IMR-90 (cell line): Measurements from ENCODE around the gene PLA2G1B. TPM values are rescaled to one million over a fixed set of nuclear protein-coding genes. Genes with fewer than 3 reads are reported as not detected.

Source experiments
- ATAC-seq: fragments of 200-7000 bp; cut with Tn5 transposase; 2 replicates; pipeline ENCODE4 v1.9.1; 2020; ENCODE audit warnings: low read depth, mild to moderate bottlenecking, moderate library complexity
- BruUV-seq: library from RNA; stranded (reverse); fragments of 400-500 nt; replicated peaks from 2 replicates; lab custom pipeline; 2021; lab: Mats Ljungman, UMichigan
- CTCF ChIA-PET: fragments of 300-600 bp; formaldehyde crosslinking; extraction: SDS; loops from one replicate; lab custom pipeline; 2021; ENCODE audit warnings: antibody characterized with exemption; lab: Yijun Ruan, JAX
- POLR2A ChIA-PET: fragments of 300-600 bp; sonication (Branson Sonifier 250); formaldehyde crosslinking; loops from one replicate; lab custom pipeline; 2022; ENCODE audit warnings: antibody characterized with exemption; ENCODE audit not compliant: unreplicated experiment; lab: Charles Lee
- DNase-seq: peaks from one replicate; pipeline ENCODE4 v3.0.0; 2013
- H2AFZ ChIP-seq: replicated peaks from 2 replicates; pipeline ENCODE3; 2013; ENCODE audit warnings: low read length, mild to moderate bottlenecking; ENCODE audit not compliant: poor library complexity
- H2AK5ac ChIP-seq: 2 replicates; pipeline ENCODE4 v1.6.1; 2013; ENCODE audit warnings: low read depth, low read length, inconsistent platforms
- H2AK9ac ChIP-seq: replicated peaks from 2 replicates; pipeline ENCODE3; 2013; ENCODE audit warnings: mild to moderate bottlenecking, low read depth, low read length, moderate library complexity; ENCODE audit not compliant: poor library complexity
- H2BK120ac ChIP-seq: 2 replicates; pipeline ENCODE4 v1.6.1; 2013; ENCODE audit warnings: low read depth, low read length, inconsistent platforms
- H2BK15ac ChIP-seq: 3 replicates; pipeline ENCODE4 v1.6.1; 2013; ENCODE audit warnings: low read depth, low read length, inconsistent platforms
- H2BK20ac ChIP-seq: 2 replicates; pipeline ENCODE4 v1.6.1; 2013; ENCODE audit warnings: low read depth, mild to moderate bottlenecking, inconsistent platforms, low read length, moderate library complexity
- H2BK5ac ChIP-seq: 2 replicates; pipeline ENCODE4 v1.6.1; 2013; ENCODE audit warnings: mild to moderate bottlenecking, low read depth, low read length, inconsistent platforms; ENCODE audit not compliant: poor library complexity, severe bottlenecking
- H3K14ac ChIP-seq: replicated peaks from 2 replicates; pipeline ENCODE4 v1.6.1; 2013; ENCODE audit warnings: low read depth, low read length, inconsistent platforms
- H3K18ac ChIP-seq: 2 replicates; pipeline ENCODE4 v1.6.1; 2013; ENCODE audit warnings: low read depth, low read length, control low read depth
- H3K23ac ChIP-seq: 2 replicates; pipeline ENCODE4 v1.6.1; 2013; ENCODE audit warnings: low read depth, low read length, inconsistent platforms
- H3K27ac ChIP-seq: 2 replicates; pipeline ENCODE4 v1.5.1; 2013; ENCODE audit warnings: mild to moderate bottlenecking, control low read depth, low read length; ENCODE audit not compliant: insufficient read depth
- H3K27me3 ChIP-seq: 2 replicates; pipeline ENCODE4 v1.6.1; 2013; ENCODE audit warnings: low read length; ENCODE audit not compliant: control insufficient read depth, insufficient read depth
- H3K36me3 ChIP-seq: 2 replicates; pipeline ENCODE4 v1.6.1; 2013; ENCODE audit warnings: low read length, mixed read lengths; ENCODE audit not compliant: control insufficient read depth, insufficient read depth
- H3K4ac ChIP-seq: 2 replicates; pipeline ENCODE4 v1.6.1; 2013; ENCODE audit warnings: low read depth, low read length, inconsistent platforms
- H3K4me1 ChIP-seq: 2 replicates; pipeline ENCODE4 v1.6.1; 2013; ENCODE audit warnings: low read length, mixed read lengths; ENCODE audit not compliant: control insufficient read depth, insufficient read depth
- H3K4me2 ChIP-seq: 2 replicates; pipeline ENCODE4 v1.6.1; 2013; ENCODE audit warnings: low read depth, mild to moderate bottlenecking, control low read depth, low read length, moderate library complexity
- H3K4me3 ChIP-seq: 2 replicates; pipeline ENCODE4 v1.5.1; 2013; ENCODE audit warnings: low read depth, mild to moderate bottlenecking, control low read depth, low read length, moderate library complexity; ENCODE audit not compliant: insufficient read depth
- H3K56ac ChIP-seq: 2 replicates; pipeline ENCODE4 v1.6.1; 2013; ENCODE audit warnings: low read length, inconsistent platforms; ENCODE audit not compliant: insufficient read depth; ENCODE audit errors: extremely low read depth
- H3K79me1 ChIP-seq, 2 experiments: 2 replicates each; pipeline ENCODE4 v1.6.1; 2013; ENCODE audit warnings: low read length in 2 of 2, inconsistent platforms in 1 of 2, low read depth in 1 of 2
- H3K9ac ChIP-seq: 2 replicates; pipeline ENCODE4 v1.6.1; 2013; ENCODE audit warnings: low read depth, low read length, control low read depth
- H3K9me1 ChIP-seq: 2 replicates; pipeline ENCODE4 v1.6.1; 2013; ENCODE audit warnings: low read length, inconsistent platforms; ENCODE audit not compliant: insufficient read depth
- H3K9me3 ChIP-seq: 2 replicates; pipeline ENCODE4 v1.6.1; 2013; ENCODE audit warnings: low read length; ENCODE audit not compliant: control insufficient read depth, insufficient read depth
- H4K20me1 ChIP-seq: 2 replicates; pipeline ENCODE4 v1.6.1; 2013; ENCODE audit warnings: low read length, inconsistent platforms; ENCODE audit not compliant: insufficient read depth
- H4K5ac ChIP-seq: 2 replicates; pipeline ENCODE4 v1.6.1; 2013; ENCODE audit warnings: mild to moderate bottlenecking, low read depth, low read length, control low read depth
- H4K8ac ChIP-seq, 2 experiments: 2 replicates each; pipeline ENCODE4 v1.6.1; 2013; ENCODE audit warnings: low read depth in 2 of 2, low read length in 2 of 2, control low read depth in 1 of 2, inconsistent platforms in 1 of 2
- H4K91ac ChIP-seq: 2 replicates; pipeline ENCODE4 v1.6.1; 2013; ENCODE audit warnings: low read depth, low read length, inconsistent platforms; ENCODE audit not compliant: insufficient read depth
- BHLHE40 ChIP-seq: fragments of 150-350 bp; IDR thresholded peaks from 2 replicates; pipeline ENCODE4 v1.6.1; 2016; ENCODE audit warnings: mild to moderate bottlenecking, low read depth, low read length
- CEBPB ChIP-seq: IDR thresholded peaks from 2 replicates; pipeline ENCODE4 v1.6.1; 2012; ENCODE audit warnings: low read depth, low read length, improper control_type of control experiment
- CHD1 ChIP-seq: IDR thresholded peaks from 2 replicates; pipeline ENCODE4 v1.6.1; 2012; ENCODE audit warnings: low read depth, low read length, improper control_type of control experiment
- FOS ChIP-seq: fragments of 150-350 bp; IDR thresholded peaks from 2 replicates; pipeline ENCODE4 v1.6.1; 2016; ENCODE audit warnings: low read depth, low read length
- MAFK ChIP-seq: IDR thresholded peaks from 2 replicates; pipeline ENCODE4 v1.6.1; 2012; ENCODE audit warnings: low read depth, low read length, improper control_type of control experiment
- MAZ ChIP-seq: IDR thresholded peaks from 2 replicates; pipeline ENCODE4 v1.6.1; 2012; ENCODE audit warnings: low read depth, mild to moderate bottlenecking, low read length, improper control_type of control experiment, moderate library complexity, borderline replicate concordance
- MXI1 ChIP-seq: IDR thresholded peaks from 2 replicates; pipeline ENCODE4 v1.6.1; 2012; ENCODE audit warnings: low read depth, mild to moderate bottlenecking, low read length, moderate library complexity, borderline replicate concordance
- NFE2L2 ChIP-seq: fragments of 150-350 bp; IDR thresholded peaks from 2 replicates; pipeline ENCODE4 v1.6.1; 2016; ENCODE audit warnings: low read depth, mild to moderate bottlenecking, low read length
- POLR2A ChIP-seq: IDR thresholded peaks from 2 replicates; pipeline ENCODE4 v1.6.1; 2012; ENCODE audit warnings: mild to moderate bottlenecking, low read depth, low read length
- RAD21 ChIP-seq: IDR thresholded peaks from 2 replicates; pipeline ENCODE4 v1.6.1; 2012; ENCODE audit warnings: low read length, improper control_type of control experiment
- RCOR1 ChIP-seq: IDR thresholded peaks from 2 replicates; pipeline ENCODE4 v1.6.1; 2012; ENCODE audit warnings: mild to moderate bottlenecking, low read length, improper control_type of control experiment; ENCODE audit not compliant: insufficient replicate concordance
- RFX5 ChIP-seq: IDR thresholded peaks from 2 replicates; pipeline ENCODE4 v1.8.0; 2012; ENCODE audit warnings: low read depth, mild to moderate bottlenecking, low read length, moderate library complexity
- SMC3 ChIP-seq: fragments of 150-350 bp; IDR thresholded peaks from 2 replicates; pipeline ENCODE4 v1.6.1; 2016; ENCODE audit warnings: low read depth, mild to moderate bottlenecking, antibody characterized with exemption, low read length, moderate library complexity
- WGBS, 2 experiments: methylation state at CpG; one replicate each; pipeline versions ENCODE4 v1.1.5 to v1.1.7; 2013; ENCODE audit warnings: missing lambda C conversion rate in 2 of 2; ENCODE audit not compliant: insufficient read length in 1 of 2; ENCODE audit errors: extremely low coverage in 2 of 2; 5-methylcytosine and 5-hydroxymethylcytosine counted together
- dilution Hi-C: fragments of 300-500 bp; cut with HindIII; formaldehyde crosslinking; loops from one replicate; pipeline ENCODE4 v1.14.3; 2018; ENCODE audit warnings: low sequenced_read_pairs; ENCODE audit not compliant: unreplicated experiment
- in situ Hi-C: fragments of 300-500 bp; cut with MboI; formaldehyde crosslinking; loops from 3 replicates; pipeline ENCODE4 v1.14.3; 2019; ENCODE audit warnings: low sequenced_read_pairs, inconsistent platforms, mixed read lengths
- intact Hi-C: fragments of 100-400 bp; cut with micrococcal nuclease; formaldehyde crosslinking; loops from 2 replicates; pipeline ENCODE4 v1.10.0; 2022
- polyA plus RNA-seq, 3 experiments: library from polyadenylated mRNA; depleted of rRNA; stranded (reverse); fragments of >200 nt; gene quantifications; 2 replicates each; pipeline ENCODE4 v1.2.3, GENCODE V29; 2012; ENCODE audit warnings: low replicate concordance in 1 of 3
- total RNA-seq: library from RNA; depleted of rRNA; stranded (reverse); fragments of >200 nt; gene quantifications from 2 replicates; pipeline ENCODE4 v1.2.3, GENCODE V29; 2012
- TF ChIP-seq, protein P1 (sequence below): fragments of 150-350 bp; IDR thresholded peaks from 2 replicates; pipeline ENCODE4 v1.6.1; 2017; ENCODE audit warnings: mild to moderate bottlenecking, antibody characterized with exemption, low read length, low read depth
- TF ChIP-seq, protein P2 (sequence below): fragments of 150-350 bp; IDR thresholded peaks from 2 replicates; pipeline ENCODE4 v1.6.1; 2016; ENCODE audit warnings: low read depth, mild to moderate bottlenecking, low read length, moderate library complexity, borderline replicate concordance
- TF ChIP-seq, protein P3 (sequence below): conservative IDR thresholded peaks from 2 replicates; pipeline ENCODE4 v1.5.1; 2012; ENCODE audit warnings: mild to moderate bottlenecking, low read depth, low read length, improper control_type of control experiment

Gene PLA2G1B
- total and polyA plus RNA-seq, 2 of the 4 experiments (the other 2 are of a cell fraction): not detected

DNA sequence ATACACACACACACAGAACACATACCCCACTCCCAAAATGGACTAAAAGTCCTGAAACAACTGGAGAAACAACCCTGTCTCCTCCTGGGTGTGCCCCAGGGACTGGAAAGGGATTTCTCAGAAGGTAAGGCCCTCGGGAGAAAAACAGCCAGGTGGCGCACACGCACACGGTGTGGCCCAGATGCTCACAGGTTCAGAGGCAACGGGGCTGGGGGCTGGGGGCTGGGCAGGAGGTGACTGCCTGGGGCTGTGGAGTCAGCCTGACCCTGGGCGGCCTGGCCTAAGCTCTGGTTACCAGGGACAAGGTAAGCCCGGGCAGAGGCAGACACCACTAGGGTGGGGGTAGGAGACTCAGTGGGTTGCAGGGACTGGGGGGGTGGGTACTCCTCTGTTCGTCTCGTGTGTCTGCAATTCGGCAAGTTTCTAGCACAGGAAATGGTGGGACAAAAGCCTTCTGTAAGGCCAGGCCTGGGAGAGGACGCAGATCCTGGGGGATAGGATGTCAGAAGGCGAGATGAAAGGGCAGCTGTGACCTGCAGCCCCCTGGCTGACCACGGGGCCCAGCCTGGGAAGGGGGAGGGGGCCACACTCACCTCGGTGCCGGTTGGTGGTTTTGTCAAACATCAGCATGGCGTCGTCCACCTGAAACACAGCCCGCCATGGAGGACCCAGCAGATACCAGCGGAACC is 31.0 kb upstream of the PLA2G1B start:
- dilution Hi-C loops: no loop called here
- Histone ChIP-seq H4K91ac (no peak overlapping the region), H4K8ac (no peak overlapping the region), H3K36me3 (no peaks in the 10 kb centered on the region), H2BK15ac (no peak overlapping the region), H2BK5ac (no peak overlapping the region), H3K79me1 (no peaks in the 10 kb centered on the region), H3K56ac (no peak overlapping the region), H3K9me1 (no peaks in the 10 kb centered on the region), H2AFZ (no peak overlapping the region), H2BK20ac (no peak overlapping the region), H2AK5ac (no peak overlapping the region), H3K18ac (no peak overlapping the region), H2AK9ac (peak overlapping the region; percentile 72), H3K4ac (no peak overlapping the region), H3K27me3 (peaks cover 43% of the 10 kb centered on the region), H3K4me3 (no peak overlapping the region), H3K23ac (no peak overlapping the region), H3K4me1 (no peaks in the 10 kb centered on the region), H4K5ac (no peak overlapping the region), H3K4me2 (no peak overlapping the region), H3K27ac (no peak overlapping the region), H3K14ac (no peak overlapping the region), H2BK120ac (no peak overlapping the region), H3K9me3 (no peaks in the 10 kb centered on the region), H3K9ac (no peak overlapping the region), H4K20me1 (no peaks in the 10 kb centered on the region)
- intact Hi-C loops: no loop called here
- BruUV-seq: no TSS peak
- POLR2A ChIA-PET: no interaction called here
- no peak for ATAC-seq
- 26% methylated on average over 5 of the region's 19 CpGs; no CpG with 5 or more reads in 1 of the 2 experiments for WGBS, 2 experiments
- CTCF ChIA-PET: no interaction called here
- in situ Hi-C loops: no loop called here
- TF ChIP-seq SMC3 (no peak), RCOR1 (no peak), FOS (no peak), BHLHE40 (no peak), CHD1 (no peak), CEBPB (no peak), MXI1 (no peak), POLR2A (no peak), MAZ (no peak), MAFK (no peak), RAD21 (no peak), NFE2L2 (no peak), RFX5 (no peak)
- TF ChIP-seq, protein P1, sequence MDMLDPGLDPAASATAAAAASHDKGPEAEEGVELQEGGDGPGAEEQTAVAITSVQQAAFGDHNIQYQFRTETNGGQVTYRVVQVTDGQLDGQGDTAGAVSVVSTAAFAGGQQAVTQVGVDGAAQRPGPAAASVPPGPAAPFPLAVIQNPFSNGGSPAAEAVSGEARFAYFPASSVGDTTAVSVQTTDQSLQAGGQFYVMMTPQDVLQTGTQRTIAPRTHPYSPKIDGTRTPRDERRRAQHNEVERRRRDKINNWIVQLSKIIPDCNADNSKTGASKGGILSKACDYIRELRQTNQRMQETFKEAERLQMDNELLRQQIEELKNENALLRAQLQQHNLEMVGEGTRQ: no peak
- TF ChIP-seq, protein P2, sequence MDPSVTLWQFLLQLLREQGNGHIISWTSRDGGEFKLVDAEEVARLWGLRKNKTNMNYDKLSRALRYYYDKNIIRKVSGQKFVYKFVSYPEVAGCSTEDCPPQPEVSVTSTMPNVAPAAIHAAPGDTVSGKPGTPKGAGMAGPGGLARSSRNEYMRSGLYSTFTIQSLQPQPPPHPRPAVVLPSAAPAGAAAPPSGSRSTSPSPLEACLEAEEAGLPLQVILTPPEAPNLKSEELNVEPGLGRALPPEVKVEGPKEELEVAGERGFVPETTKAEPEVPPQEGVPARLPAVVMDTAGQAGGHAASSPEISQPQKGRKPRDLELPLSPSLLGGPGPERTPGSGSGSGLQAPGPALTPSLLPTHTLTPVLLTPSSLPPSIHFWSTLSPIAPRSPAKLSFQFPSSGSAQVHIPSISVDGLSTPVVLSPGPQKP: no peak
- TF ChIP-seq, protein P3, sequence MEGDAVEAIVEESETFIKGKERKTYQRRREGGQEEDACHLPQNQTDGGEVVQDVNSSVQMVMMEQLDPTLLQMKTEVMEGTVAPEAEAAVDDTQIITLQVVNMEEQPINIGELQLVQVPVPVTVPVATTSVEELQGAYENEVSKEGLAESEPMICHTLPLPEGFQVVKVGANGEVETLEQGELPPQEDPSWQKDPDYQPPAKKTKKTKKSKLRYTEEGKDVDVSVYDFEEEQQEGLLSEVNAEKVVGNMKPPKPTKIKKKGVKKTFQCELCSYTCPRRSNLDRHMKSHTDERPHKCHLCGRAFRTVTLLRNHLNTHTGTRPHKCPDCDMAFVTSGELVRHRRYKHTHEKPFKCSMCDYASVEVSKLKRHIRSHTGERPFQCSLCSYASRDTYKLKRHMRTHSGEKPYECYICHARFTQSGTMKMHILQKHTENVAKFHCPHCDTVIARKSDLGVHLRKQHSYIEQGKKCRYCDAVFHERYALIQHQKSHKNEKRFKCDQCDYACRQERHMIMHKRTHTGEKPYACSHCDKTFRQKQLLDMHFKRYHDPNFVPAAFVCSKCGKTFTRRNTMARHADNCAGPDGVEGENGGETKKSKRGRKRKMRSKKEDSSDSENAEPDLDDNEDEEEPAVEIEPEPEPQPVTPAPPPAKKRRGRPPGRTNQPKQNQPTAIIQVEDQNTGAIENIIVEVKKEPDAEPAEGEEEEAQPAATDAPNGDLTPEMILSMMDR: no peak
- no peak for DNase-seq
